GM23338 (cell line): ENCODE data around the gene VPS50. TPM values are rescaled to one million over a fixed set of nuclear protein-coding genes. Genes with fewer than 3 reads are reported as not detected.

Experiments used
- ATAC-seq: fragments of 200-7000 bp; cut with Tn5 transposase; 3 replicates; pipeline ENCODE4 v1.9.1; 2020
- DNase-seq: peaks from one replicate; pipeline ENCODE4 v3.0.0-alpha.2; 2015; ENCODE audit warnings: low spot score
- H2AFZ ChIP-seq: fragments of 200-600 bp; sonication (generic); 2 replicates; pipeline ENCODE4 v1.8.0; 2016; ENCODE audit warnings: antibody characterized with exemption, mild to moderate bottlenecking, moderate library complexity
- H3F3A ChIP-seq: fragments of 200-600 bp; sonication (generic); replicated peaks from 2 replicates; pipeline ENCODE4 v1.8.0; 2017; ENCODE audit warnings: antibody characterized with exemption, mixed run types, low read depth
- H3K27ac ChIP-seq: fragments of 200-600 bp; sonication (generic); 2 replicates; pipeline ENCODE4 v1.6.1; 2016; ENCODE audit warnings: low read depth
- H3K27me3 ChIP-seq: fragments of 200-600 bp; sonication (generic); 2 replicates; pipeline ENCODE4 v1.8.0; 2016; ENCODE audit warnings: mild to moderate bottlenecking, mixed run types, moderate library complexity; ENCODE audit not compliant: insufficient read depth
- H3K36me3 ChIP-seq: fragments of 200-600 bp; sonication (generic); 2 replicates; pipeline ENCODE4 v1.8.0; 2016; ENCODE audit warnings: mild to moderate bottlenecking; ENCODE audit not compliant: insufficient read depth
- H3K4me1 ChIP-seq: fragments of 200-600 bp; sonication (generic); 2 replicates; pipeline ENCODE4 v1.8.0; 2016; ENCODE audit warnings: mild to moderate bottlenecking, moderate library complexity; ENCODE audit not compliant: insufficient read depth
- H3K4me2 ChIP-seq: fragments of 200-600 bp; sonication (generic); 2 replicates; pipeline ENCODE4 v1.7.1; 2017; ENCODE audit warnings: mixed run types
- H3K4me3 ChIP-seq: fragments of 200-600 bp; sonication (generic); 2 replicates; pipeline ENCODE4 v1.6.1; 2016; ENCODE audit warnings: mixed run types
- H3K79me2 ChIP-seq: fragments of 200-600 bp; sonication (generic); replicated peaks from 2 replicates; pipeline ENCODE4 v1.8.0; 2017; ENCODE audit warnings: mild to moderate bottlenecking; ENCODE audit not compliant: insufficient read depth
- H3K9me2 ChIP-seq: fragments of 200-600 bp; sonication (generic); 2 replicates; pipeline ENCODE4 v1.8.0; 2017; ENCODE audit not compliant: insufficient read depth
- H4K20me1 ChIP-seq: fragments of 200-600 bp; sonication (generic); replicated peaks from 2 replicates; pipeline ENCODE4 v1.8.0; 2017; ENCODE audit warnings: mild to moderate bottlenecking; ENCODE audit not compliant: insufficient read depth
- H3K27ac Mint-ChIP-seq: 2 replicates; pipeline ENCODE4 v1.8.0; 2020; ENCODE audit warnings: inconsistent platforms, mild to moderate bottlenecking, moderate library complexity, mixed read lengths
- H3K27me3 Mint-ChIP-seq: 3 replicates; pipeline ENCODE4 v1.8.0; 2022; ENCODE audit warnings: low read depth, mild to moderate bottlenecking, moderate library complexity, mixed read lengths, inconsistent platforms; ENCODE audit not compliant: insufficient read depth, poor library complexity
- H3K36me3 Mint-ChIP-seq: 3 replicates; pipeline ENCODE4 v1.8.0; 2021; ENCODE audit warnings: low read depth, mild to moderate bottlenecking, inconsistent platforms, moderate library complexity, mixed read lengths
- H3K4me1 Mint-ChIP-seq: 3 replicates; pipeline ENCODE4 v1.8.0; 2020; ENCODE audit warnings: mild to moderate bottlenecking, inconsistent platforms, mixed read lengths
- H3K4me3 Mint-ChIP-seq: 3 replicates; pipeline ENCODE4 v1.8.0; 2021; ENCODE audit warnings: moderate library complexity, mild to moderate bottlenecking, inconsistent platforms, mixed read lengths
- H3K9me3 Mint-ChIP-seq: 3 replicates; pipeline ENCODE4 v1.8.0; 2020; ENCODE audit warnings: moderate library complexity, mild to moderate bottlenecking, inconsistent platforms, mixed read lengths
- CREB1 ChIP-seq: fragments of 250-450 bp; sonication (Bioruptor Pico); IDR thresholded peaks from 2 replicates; pipeline ENCODE4 v1.5.0; 2020; ENCODE audit warnings: low read depth, mild to moderate bottlenecking, moderate library complexity
- EZH2 ChIP-seq: fragments of 200-600 bp; sonication (generic); IDR thresholded peaks from one replicate; pipeline ENCODE4 v1.8.0; 2017; ENCODE audit warnings: antibody characterized with exemption, mild to moderate bottlenecking, low read depth; ENCODE audit not compliant: unreplicated experiment
- EZH2phosphoT487 ChIP-seq: fragments of 200-600 bp; sonication (generic); IDR thresholded peaks from one replicate; pipeline ENCODE4 v1.8.1; 2018; ENCODE audit warnings: antibody characterized with exemption; ENCODE audit not compliant: unreplicated experiment
- JUNB ChIP-seq: IDR thresholded peaks from one replicate; pipeline ENCODE4 v1.6.1; 2016; ENCODE audit warnings: antibody characterized with exemption; ENCODE audit not compliant: unreplicated experiment
- NANOG ChIP-seq: IDR thresholded peaks from 2 replicates; pipeline ENCODE4 v1.6.1; 2016; ENCODE audit warnings: antibody characterized with exemption, borderline replicate concordance
- POLR2AphosphoS5 ChIP-seq: IDR thresholded peaks from 2 replicates; pipeline ENCODE4 v1.6.1; 2016; ENCODE audit warnings: antibody characterized with exemption, low read depth
- STAT1 ChIP-seq: IDR thresholded peaks from one replicate; pipeline ENCODE4 v1.6.1; 2016; ENCODE audit warnings: antibody characterized with exemption; ENCODE audit not compliant: unreplicated experiment
- ZNF114 ChIP-seq: fragments of 250-450 bp; sonication (Bioruptor Pico); IDR thresholded peaks from 2 replicates; pipeline ENCODE4 v1.5.0; 2020; ENCODE audit warnings: mild to moderate bottlenecking, moderate library complexity
- ZNF331 ChIP-seq: fragments of 250-450 bp; sonication (Bioruptor Pico); IDR thresholded peaks from 2 replicates; pipeline ENCODE4 v1.5.0; 2020; ENCODE audit warnings: low read depth, mild to moderate bottlenecking, moderate library complexity
- polyA plus RNA-seq: library from polyadenylated mRNA; unstranded; fragments of >200 nt; fragmentation: Nextera tagmentation; extraction: Ambion mirVana; gene quantifications from 2 replicates; pipeline ENCODE4 v1.2.1, GENCODE V29; 2016
- total RNA-seq: library from RNA; depleted of rRNA; stranded (reverse); fragments of >200 nt; shearing (Covaris generic); gene quantifications from 2 replicates; pipeline ENCODE4 v1.2.3, GENCODE V29; 2014
- TF ChIP-seq, protein P1 (sequence below): IDR thresholded peaks from 2 replicates; pipeline ENCODE4 v1.6.1; 2016; ENCODE audit warnings: antibody characterized with exemption
- TF ChIP-seq, protein P2 (sequence below), 2 experiments: fragments of 200-600 bp in 1 of 2; sonication (generic) in 1 of 2; conservative IDR thresholded peaks; 2 replicates each; pipeline versions ENCODE4 v1.5.1 to v1.6.1; 2016 to 2017; ENCODE audit warnings: antibody characterized with exemption in 2 of 2, low read depth in 2 of 2, mild to moderate bottlenecking in 2 of 2, moderate library complexity in 1 of 2
- TF ChIP-seq, protein P3 (sequence below): IDR thresholded peaks from one replicate; pipeline ENCODE4 v1.6.1; 2018; ENCODE audit warnings: antibody characterized with exemption; ENCODE audit not compliant: unreplicated experiment
- TF ChIP-seq, protein P4 (sequence below): fragments of 250-450 bp; sonication (Bioruptor Pico); IDR thresholded peaks from 2 replicates; pipeline ENCODE4 v1.5.0; 2020; ENCODE audit warnings: mild to moderate bottlenecking, moderate library complexity

Gene VPS50
- total and polyA plus RNA-seq, 2 experiments from 2014 or later = 4.3 to 12.3 TPM

DNA sequence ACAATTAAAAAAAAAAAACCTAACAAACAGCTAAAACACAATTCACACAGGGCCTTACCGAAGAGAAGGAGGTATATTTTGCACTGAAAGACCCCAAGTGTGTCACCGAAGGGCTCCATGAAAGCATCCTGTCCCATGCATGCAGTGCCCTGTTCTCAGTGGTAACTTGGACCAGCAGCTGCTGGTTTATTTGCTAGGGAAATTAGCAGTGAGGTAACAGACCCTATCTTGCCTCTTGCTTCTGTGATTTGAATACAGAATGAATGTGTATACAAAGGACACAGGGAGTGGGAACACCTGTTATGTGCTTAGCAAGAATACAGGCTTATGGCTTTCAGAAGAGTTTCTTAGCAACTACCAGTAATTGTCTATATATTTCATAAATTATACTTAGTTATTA, 5.9 kb upstream of the VPS50 start, which contains the start of gene HEPACAM2:
HEPACAM2 (minus strand) TSS at position 160 of the 400 bp plus-strand sequence.
- Mint-ChIP-seq H3K9me3 (no peaks in the 10 kb centered on the region), H3K4me3 (no peak within 1 kb of the TSS), H3K36me3 (no peaks in the 10 kb centered on the region), H3K4me1 (no peaks in the 10 kb centered on the region), H3K27ac (no peak within 1 kb of the TSS), H3K27me3 (no peaks in the 10 kb centered on the region)
- no peak within 1 kb of the TSS for H3K4me3 ChIP-seq
- no peak for ATAC-seq
- TF ChIP-seq EZH2phosphoT487 = no peak
- no peak for TF ChIP-seq CREB1 (CRISPR knock-in tag)
- no peak for TF ChIP-seq JUNB
- TF ChIP-seq, protein P1, sequence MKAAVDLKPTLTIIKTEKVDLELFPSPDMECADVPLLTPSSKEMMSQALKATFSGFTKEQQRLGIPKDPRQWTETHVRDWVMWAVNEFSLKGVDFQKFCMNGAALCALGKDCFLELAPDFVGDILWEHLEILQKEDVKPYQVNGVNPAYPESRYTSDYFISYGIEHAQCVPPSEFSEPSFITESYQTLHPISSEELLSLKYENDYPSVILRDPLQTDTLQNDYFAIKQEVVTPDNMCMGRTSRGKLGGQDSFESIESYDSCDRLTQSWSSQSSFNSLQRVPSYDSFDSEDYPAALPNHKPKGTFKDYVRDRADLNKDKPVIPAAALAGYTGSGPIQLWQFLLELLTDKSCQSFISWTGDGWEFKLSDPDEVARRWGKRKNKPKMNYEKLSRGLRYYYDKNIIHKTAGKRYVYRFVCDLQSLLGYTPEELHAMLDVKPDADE = no peak
- TF ChIP-seq NANOG = no peak
- TF ChIP-seq POLR2AphosphoS5 = no peak
- no peak for TF ChIP-seq ZNF331
- TF ChIP-seq, protein P2, sequence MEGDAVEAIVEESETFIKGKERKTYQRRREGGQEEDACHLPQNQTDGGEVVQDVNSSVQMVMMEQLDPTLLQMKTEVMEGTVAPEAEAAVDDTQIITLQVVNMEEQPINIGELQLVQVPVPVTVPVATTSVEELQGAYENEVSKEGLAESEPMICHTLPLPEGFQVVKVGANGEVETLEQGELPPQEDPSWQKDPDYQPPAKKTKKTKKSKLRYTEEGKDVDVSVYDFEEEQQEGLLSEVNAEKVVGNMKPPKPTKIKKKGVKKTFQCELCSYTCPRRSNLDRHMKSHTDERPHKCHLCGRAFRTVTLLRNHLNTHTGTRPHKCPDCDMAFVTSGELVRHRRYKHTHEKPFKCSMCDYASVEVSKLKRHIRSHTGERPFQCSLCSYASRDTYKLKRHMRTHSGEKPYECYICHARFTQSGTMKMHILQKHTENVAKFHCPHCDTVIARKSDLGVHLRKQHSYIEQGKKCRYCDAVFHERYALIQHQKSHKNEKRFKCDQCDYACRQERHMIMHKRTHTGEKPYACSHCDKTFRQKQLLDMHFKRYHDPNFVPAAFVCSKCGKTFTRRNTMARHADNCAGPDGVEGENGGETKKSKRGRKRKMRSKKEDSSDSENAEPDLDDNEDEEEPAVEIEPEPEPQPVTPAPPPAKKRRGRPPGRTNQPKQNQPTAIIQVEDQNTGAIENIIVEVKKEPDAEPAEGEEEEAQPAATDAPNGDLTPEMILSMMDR (conservative IDR thresholded peaks at IDR 0.05; ENCODE audit: low read depth in 2 of 2) = no peak
- no peak for TF ChIP-seq EZH2
- TF ChIP-seq, protein P3, sequence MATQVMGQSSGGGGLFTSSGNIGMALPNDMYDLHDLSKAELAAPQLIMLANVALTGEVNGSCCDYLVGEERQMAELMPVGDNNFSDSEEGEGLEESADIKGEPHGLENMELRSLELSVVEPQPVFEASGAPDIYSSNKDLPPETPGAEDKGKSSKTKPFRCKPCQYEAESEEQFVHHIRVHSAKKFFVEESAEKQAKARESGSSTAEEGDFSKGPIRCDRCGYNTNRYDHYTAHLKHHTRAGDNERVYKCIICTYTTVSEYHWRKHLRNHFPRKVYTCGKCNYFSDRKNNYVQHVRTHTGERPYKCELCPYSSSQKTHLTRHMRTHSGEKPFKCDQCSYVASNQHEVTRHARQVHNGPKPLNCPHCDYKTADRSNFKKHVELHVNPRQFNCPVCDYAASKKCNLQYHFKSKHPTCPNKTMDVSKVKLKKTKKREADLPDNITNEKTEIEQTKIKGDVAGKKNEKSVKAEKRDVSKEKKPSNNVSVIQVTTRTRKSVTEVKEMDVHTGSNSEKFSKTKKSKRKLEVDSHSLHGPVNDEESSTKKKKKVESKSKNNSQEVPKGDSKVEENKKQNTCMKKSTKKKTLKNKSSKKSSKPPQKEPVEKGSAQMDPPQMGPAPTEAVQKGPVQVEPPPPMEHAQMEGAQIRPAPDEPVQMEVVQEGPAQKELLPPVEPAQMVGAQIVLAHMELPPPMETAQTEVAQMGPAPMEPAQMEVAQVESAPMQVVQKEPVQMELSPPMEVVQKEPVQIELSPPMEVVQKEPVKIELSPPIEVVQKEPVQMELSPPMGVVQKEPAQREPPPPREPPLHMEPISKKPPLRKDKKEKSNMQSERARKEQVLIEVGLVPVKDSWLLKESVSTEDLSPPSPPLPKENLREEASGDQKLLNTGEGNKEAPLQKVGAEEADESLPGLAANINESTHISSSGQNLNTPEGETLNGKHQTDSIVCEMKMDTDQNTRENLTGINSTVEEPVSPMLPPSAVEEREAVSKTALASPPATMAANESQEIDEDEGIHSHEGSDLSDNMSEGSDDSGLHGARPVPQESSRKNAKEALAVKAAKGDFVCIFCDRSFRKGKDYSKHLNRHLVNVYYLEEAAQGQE = no peak
- TF ChIP-seq ZNF114 (CRISPR knock-in tag) = no peak
- TF ChIP-seq, protein P4, sequence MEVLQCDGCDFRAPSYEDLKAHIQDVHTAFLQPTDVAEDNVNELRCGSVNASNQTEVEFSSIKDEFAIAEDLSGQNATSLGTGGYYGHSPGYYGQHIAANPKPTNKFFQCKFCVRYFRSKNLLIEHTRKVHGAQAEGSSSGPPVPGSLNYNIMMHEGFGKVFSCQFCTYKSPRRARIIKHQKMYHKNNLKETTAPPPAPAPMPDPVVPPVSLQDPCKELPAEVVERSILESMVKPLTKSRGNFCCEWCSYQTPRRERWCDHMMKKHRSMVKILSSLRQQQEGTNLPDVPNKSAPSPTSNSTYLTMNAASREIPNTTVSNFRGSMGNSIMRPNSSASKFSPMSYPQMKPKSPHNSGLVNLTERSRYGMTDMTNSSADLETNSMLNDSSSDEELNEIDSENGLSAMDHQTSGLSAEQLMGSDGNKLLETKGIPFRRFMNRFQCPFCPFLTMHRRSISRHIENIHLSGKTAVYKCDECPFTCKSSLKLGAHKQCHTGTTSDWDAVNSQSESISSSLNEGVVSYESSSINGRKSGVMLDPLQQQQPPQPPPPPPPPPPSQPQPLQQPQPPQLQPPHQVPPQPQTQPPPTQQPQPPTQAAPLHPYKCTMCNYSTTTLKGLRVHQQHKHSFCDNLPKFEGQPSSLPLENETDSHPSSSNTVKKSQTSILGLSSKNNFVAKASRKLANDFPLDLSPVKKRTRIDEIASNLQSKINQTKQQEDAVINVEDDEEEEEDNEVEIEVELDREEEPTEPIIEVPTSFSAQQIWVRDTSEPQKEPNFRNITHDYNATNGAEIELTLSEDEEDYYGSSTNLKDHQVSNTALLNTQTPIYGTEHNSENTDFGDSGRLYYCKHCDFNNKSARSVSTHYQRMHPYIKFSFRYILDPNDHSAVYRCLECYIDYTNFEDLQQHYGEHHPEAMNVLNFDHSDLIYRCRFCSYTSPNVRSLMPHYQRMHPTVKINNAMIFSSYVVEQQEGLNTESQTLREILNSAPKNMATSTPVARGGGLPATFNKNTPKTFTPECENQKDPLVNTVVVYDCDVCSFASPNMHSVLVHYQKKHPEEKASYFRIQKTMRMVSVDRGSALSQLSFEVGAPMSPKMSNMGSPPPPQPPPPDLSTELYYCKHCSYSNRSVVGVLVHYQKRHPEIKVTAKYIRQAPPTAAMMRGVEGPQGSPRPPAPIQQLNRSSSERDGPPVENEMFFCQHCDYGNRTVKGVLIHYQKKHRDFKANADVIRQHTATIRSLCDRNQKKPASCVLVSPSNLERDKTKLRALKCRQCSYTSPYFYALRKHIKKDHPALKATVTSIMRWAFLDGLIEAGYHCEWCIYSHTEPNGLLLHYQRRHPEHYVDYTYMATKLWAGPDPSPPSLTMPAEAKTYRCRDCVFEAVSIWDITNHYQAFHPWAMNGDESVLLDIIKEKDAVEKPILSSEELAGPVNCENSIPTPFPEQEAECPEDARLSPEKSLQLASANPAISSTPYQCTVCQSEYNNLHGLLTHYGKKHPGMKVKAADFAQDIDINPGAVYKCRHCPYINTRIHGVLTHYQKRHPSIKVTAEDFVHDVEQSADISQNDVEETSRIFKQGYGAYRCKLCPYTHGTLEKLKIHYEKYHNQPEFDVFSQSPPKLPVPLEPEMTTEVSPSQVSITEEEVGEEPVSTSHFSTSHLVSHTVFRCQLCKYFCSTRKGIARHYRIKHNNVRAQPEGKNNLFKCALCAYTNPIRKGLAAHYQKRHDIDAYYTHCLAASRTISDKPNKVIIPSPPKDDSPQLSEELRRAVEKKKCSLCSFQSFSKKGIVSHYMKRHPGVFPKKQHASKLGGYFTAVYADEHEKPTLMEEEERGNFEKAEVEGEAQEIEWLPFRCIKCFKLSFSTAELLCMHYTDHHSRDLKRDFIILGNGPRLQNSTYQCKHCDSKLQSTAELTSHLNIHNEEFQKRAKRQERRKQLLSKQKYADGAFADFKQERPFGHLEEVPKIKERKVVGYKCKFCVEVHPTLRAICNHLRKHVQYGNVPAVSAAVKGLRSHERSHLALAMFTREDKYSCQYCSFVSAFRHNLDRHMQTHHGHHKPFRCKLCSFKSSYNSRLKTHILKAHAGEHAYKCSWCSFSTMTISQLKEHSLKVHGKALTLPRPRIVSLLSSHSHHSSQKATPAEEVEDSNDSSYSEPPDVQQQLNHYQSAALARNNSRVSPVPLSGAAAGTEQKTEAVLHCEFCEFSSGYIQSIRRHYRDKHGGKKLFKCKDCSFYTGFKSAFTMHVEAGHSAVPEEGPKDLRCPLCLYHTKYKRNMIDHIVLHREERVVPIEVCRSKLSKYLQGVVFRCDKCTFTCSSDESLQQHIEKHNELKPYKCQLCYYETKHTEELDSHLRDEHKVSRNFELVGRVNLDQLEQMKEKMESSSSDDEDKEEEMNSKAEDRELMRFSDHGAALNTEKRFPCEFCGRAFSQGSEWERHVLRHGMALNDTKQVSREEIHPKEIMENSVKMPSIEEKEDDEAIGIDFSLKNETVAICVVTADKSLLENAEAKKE (CRISPR knock-in tag) = no peak
- no peak for TF ChIP-seq STAT1
- H4K20me1 ChIP-seq = no peaks in the 10 kb centered on the region
- no peaks in the 10 kb centered on the region for H3K79me2 ChIP-seq
- no peak within 1 kb of the TSS for H3K4me2 ChIP-seq
- no peak within 1 kb of the TSS for H2AFZ ChIP-seq
- no peaks in the 10 kb centered on the region for H3F3A ChIP-seq
- DNase-seq = no peak
- H3K27me3 ChIP-seq = no peaks in the 10 kb centered on the region
- no peaks in the 10 kb centered on the region for H3K36me3 ChIP-seq
- no peaks in the 10 kb centered on the region for H3K4me1 ChIP-seq
- no peak within 1 kb of the TSS for H3K27ac ChIP-seq
- no peaks in the 10 kb centered on the region for H3K9me2 ChIP-seq
